CD8-positive, alpha-beta memory T cell (primary cell): ENCODE data around the gene PSG5. TPM values are rescaled to one million over a fixed set of nuclear protein-coding genes. Genes with fewer than 3 reads are reported as not detected.
"Not testable (repeated sequence)": the region's sequence is repeated elsewhere in the genome, so short reads cannot be mapped to it uniquely, and the experiment has no call there.

Experiments used
- CTCF ChIA-PET: fragments of 350-600 bp; sonication (Branson Sonifier 250); formaldehyde crosslinking; loops from one replicate; lab custom pipeline; 2021; ENCODE audit warnings: antibody characterized with exemption; lab: Charles Lee
- POLR2A ChIA-PET: fragments of 350-600 bp; sonication (Branson Sonifier 250); formaldehyde crosslinking; loops from one replicate; lab custom pipeline; 2021; ENCODE audit warnings: antibody characterized with exemption; lab: Charles Lee
- DNase-seq, 5 donors: peaks; one replicate each; pipeline versions ENCODE4 v3.0.0 to v3.0.0-alpha.2; 2020 to 2022; ENCODE audit warnings: mixed read lengths in 1 of 5
- H3K27ac ChIP-seq: one replicate; pipeline ENCODE4 v1.7.0; 2013; ENCODE audit warnings: low read depth, mild to moderate bottlenecking, low read length, moderate library complexity
- H3K27me3 ChIP-seq: 2 replicates; pipeline ENCODE4 v1.7.0; 2013; ENCODE audit warnings: low read length, mild to moderate bottlenecking; ENCODE audit not compliant: insufficient read depth, poor library complexity, severe bottlenecking
- H3K36me3 ChIP-seq: 2 replicates; pipeline ENCODE4 v1.7.0; 2013; ENCODE audit warnings: mild to moderate bottlenecking, low read length, moderate library complexity; ENCODE audit not compliant: insufficient read depth
- H3K4me1 ChIP-seq: 2 replicates; pipeline ENCODE4 v1.7.0; 2013; ENCODE audit warnings: mild to moderate bottlenecking, low read length, moderate library complexity; ENCODE audit not compliant: insufficient read depth
- H3K4me3 ChIP-seq: 2 replicates; pipeline ENCODE4 v1.7.0; 2013; ENCODE audit warnings: mild to moderate bottlenecking, low read length
- H3K9me3 ChIP-seq: 2 replicates; pipeline ENCODE4 v1.7.0; 2013; ENCODE audit warnings: mild to moderate bottlenecking, low read length
- H3K27ac Mint-ChIP-seq, 8 donors: one replicate each; pipeline ENCODE4 v1.8.0; 2020 to 2021; ENCODE audit warnings: mixed read lengths in 8 of 8, mild to moderate bottlenecking in 6 of 8, inconsistent platforms in 3 of 8, moderate library complexity in 3 of 8
- H3K27me3 Mint-ChIP-seq, 2 donors: one replicate each; pipeline ENCODE4 v1.8.0; 2020 to 2021; ENCODE audit warnings: mixed read lengths in 2 of 2, mild to moderate bottlenecking in 1 of 2, moderate library complexity in 1 of 2
- H3K36me3 Mint-ChIP-seq, 3 donors: one replicate each; pipeline ENCODE4 v1.8.0; 2020 to 2021; ENCODE audit warnings: mixed read lengths in 3 of 3, inconsistent platforms in 1 of 3, mild to moderate bottlenecking in 1 of 3
- H3K4me1 Mint-ChIP-seq, 3 donors: one replicate each; pipeline ENCODE4 v1.8.0; 2020 to 2021; ENCODE audit warnings: mixed read lengths in 3 of 3, inconsistent platforms in 1 of 3, mild to moderate bottlenecking in 1 of 3
- H3K4me3 Mint-ChIP-seq, 7 donors: one replicate each; pipeline ENCODE4 v1.8.0; 2020 to 2021; ENCODE audit warnings: mixed read lengths in 7 of 7, mild to moderate bottlenecking in 6 of 7, moderate library complexity in 4 of 7, inconsistent platforms in 2 of 7
- H3K9me3 Mint-ChIP-seq, 5 donors: one replicate each; pipeline ENCODE4 v1.8.0; 2020 to 2022; ENCODE audit warnings: mixed read lengths in 5 of 5, mild to moderate bottlenecking in 3 of 5, moderate library complexity in 2 of 5, inconsistent platforms in 1 of 5
- polyA plus RNA-seq: library from polyadenylated mRNA; unstranded; fragments of 300-500 nt; fragmentation: Illumina TruSeq; gene quantifications from one replicate; pipeline ENCODE4 v1.2.3, GENCODE V29; 2021
- total RNA-seq, 2 experiments: library from RNA; stranded (reverse); gene quantifications; one replicate each; pipeline ENCODE4 v1.2.3, GENCODE V29; 2021

Gene PSG5
- total and polyA plus RNA-seq, 3 experiments from 2014 or later = not detected

GRCh38 chr19:43178577-43178976, 7.8 kb downstream of the PSG5 start:
- H3K36me3 Mint-ChIP-seq, H3K27me3 ChIP-seq, H3K4me1 Mint-ChIP-seq, CTCF ChIA-PET, H3K36me3 ChIP-seq, H3K27ac Mint-ChIP-seq, H3K9me3 ChIP-seq, H3K4me3 ChIP-seq, H3K9me3 Mint-ChIP-seq, H3K4me3 Mint-ChIP-seq, POLR2A ChIA-PET, H3K27ac ChIP-seq, H3K4me1 ChIP-seq, DNase-seq, H3K27me3 Mint-ChIP-seq: not testable (repeated sequence)

GRCh38 chr19:43165906-43166305, 20.4 kb downstream of the PSG5 start:
- H3K9me3 Mint-ChIP-seq, DNase-seq, H3K27me3 ChIP-seq, H3K27ac Mint-ChIP-seq, POLR2A ChIA-PET, H3K4me1 ChIP-seq, H3K9me3 ChIP-seq, H3K36me3 Mint-ChIP-seq, H3K27ac ChIP-seq, CTCF ChIA-PET, H3K4me1 Mint-ChIP-seq, H3K4me3 ChIP-seq, H3K4me3 Mint-ChIP-seq, H3K36me3 ChIP-seq: not testable (repeated sequence)
- peaks cover 13 to 24% of the 10 kb centered on the region in 2 donors for H3K27me3 Mint-ChIP-seq

- H3K4me1 ChIP-seq, H3K9me3 Mint-ChIP-seq, POLR2A ChIA-PET, H3K4me1 Mint-ChIP-seq, H3K4me3 ChIP-seq, DNase-seq, H3K27ac ChIP-seq, CTCF ChIA-PET, H3K9me3 ChIP-seq, H3K36me3 Mint-ChIP-seq, H3K4me3 Mint-ChIP-seq, H3K27me3 ChIP-seq, H3K27me3 Mint-ChIP-seq, H3K36me3 ChIP-seq: not testable (repeated sequence)
- peak overlapping the region in 1 of 8 donors; percentile 11 for H3K27ac Mint-ChIP-seq
Measured at GRCh38 chr19:43163135-43163534, 23.2 kb downstream of the PSG5 start.

GRCh38 chr19:43162261-43162660, 24.1 kb downstream of the PSG5 start:
- not testable (repeated sequence) for DNase-seq

GRCh38 chr19:43152214-43152613, 34.1 kb downstream of the PSG5 start:
- Histone ChIP-seq H3K4me3 (no peak overlapping the region), H3K27me3 (no peaks in the 10 kb centered on the region), H3K9me3 (no peaks in the 10 kb centered on the region), H3K27ac (no peak overlapping the region), H3K4me1 (no peaks in the 10 kb centered on the region), H3K36me3 (no peaks in the 10 kb centered on the region)
- Mint-ChIP-seq H3K4me3 (no peak overlapping the region), H3K4me1 (no peaks in the 10 kb centered on the region), H3K36me3 (no peaks in the 10 kb centered on the region), H3K27me3 (peaks cover 6 to 7% of the 10 kb centered on the region in 2 donors), H3K9me3 (peaks cover 7 to 10% (median 8%) of the 10 kb centered on the region in 5 donors), H3K27ac (no peak overlapping the region)
- POLR2A ChIA-PET = no interaction called here
- DNase-seq = no peak
- CTCF ChIA-PET = no interaction called here

More at GRCh38 chr19:43162261-43162660, 24.1 kb downstream of the PSG5 start:
- H3K36me3 Mint-ChIP-seq, H3K36me3 ChIP-seq, H3K4me1 Mint-ChIP-seq, CTCF ChIA-PET, H3K27me3 ChIP-seq, H3K9me3 ChIP-seq, H3K27me3 Mint-ChIP-seq, H3K9me3 Mint-ChIP-seq, H3K4me3 ChIP-seq, H3K4me1 ChIP-seq, POLR2A ChIA-PET, H3K27ac Mint-ChIP-seq, H3K4me3 Mint-ChIP-seq, H3K27ac ChIP-seq: not testable (repeated sequence)

GRCh38 chr19:43149788-43150187, 36.5 kb downstream of the PSG5 start:
- H3K9me3 ChIP-seq, H3K36me3 ChIP-seq, H3K27me3 ChIP-seq, H3K4me1 Mint-ChIP-seq, H3K4me1 ChIP-seq, H3K36me3 Mint-ChIP-seq, POLR2A ChIA-PET, CTCF ChIA-PET, DNase-seq, H3K27ac ChIP-seq, H3K4me3 ChIP-seq, H3K9me3 Mint-ChIP-seq, H3K4me3 Mint-ChIP-seq, H3K27ac Mint-ChIP-seq: not testable (repeated sequence)
- H3K27me3 Mint-ChIP-seq = peaks cover 10 to 24% of the 10 kb centered on the region in 2 donors

- Mint-ChIP-seq H3K9me3 (peaks cover 0 to 6% (median 0%) of the 10 kb centered on the region in 5 donors), H3K36me3 (no peaks in the 10 kb centered on the region), H3K27ac (no peak overlapping the region), H3K4me1 (no peaks in the 10 kb centered on the region), H3K4me3 (no peak overlapping the region), H3K27me3 (peaks cover 7 to 24% of the 10 kb centered on the region in 2 donors)
- Histone ChIP-seq H3K9me3 (no peaks in the 10 kb centered on the region), H3K4me1 (no peaks in the 10 kb centered on the region), H3K36me3 (no peaks in the 10 kb centered on the region), H3K4me3 (no peak overlapping the region), H3K27ac (no peak overlapping the region), H3K27me3 (no peaks in the 10 kb centered on the region)
- ChIA-PET CTCF (no interaction called here), POLR2A (no interaction called here)
- no peak for DNase-seq
Measured at GRCh38 chr19:43148233-43148632, 38.1 kb downstream of the PSG5 start.

GRCh38 chr19:43141763-43142162, 44.6 kb downstream of the PSG5 start:
- H3K4me1 Mint-ChIP-seq, H3K9me3 ChIP-seq, DNase-seq, H3K4me3 Mint-ChIP-seq, CTCF ChIA-PET, H3K4me1 ChIP-seq, POLR2A ChIA-PET, H3K4me3 ChIP-seq, H3K36me3 ChIP-seq, H3K27ac ChIP-seq, H3K27ac Mint-ChIP-seq, H3K27me3 ChIP-seq, H3K36me3 Mint-ChIP-seq: not testable (repeated sequence)
- Mint-ChIP-seq H3K27me3 (peaks cover 1 to 15% of the 10 kb centered on the region in 2 donors), H3K9me3 (peaks cover 4 to 16% (median 8%) of the 10 kb centered on the region in 5 donors)

GRCh38 chr19:43132696-43133095, 53.6 kb downstream of the PSG5 start:
- DNase-seq = no peak
- Histone ChIP-seq H3K27ac (no peak overlapping the region), H3K36me3 (no peaks in the 10 kb centered on the region), H3K4me3 (no peak overlapping the region), H3K27me3 (no peaks in the 10 kb centered on the region), H3K9me3 (no peaks in the 10 kb centered on the region), H3K4me1 (no peaks in the 10 kb centered on the region)
- Mint-ChIP-seq H3K9me3 (no peaks in the 10 kb centered on the region), H3K27ac (no peak overlapping the region), H3K27me3 (peaks cover 7 to 9% of the 10 kb centered on the region in 2 donors), H3K4me3 (no peak overlapping the region), H3K4me1 (no peaks in the 10 kb centered on the region), H3K36me3 (no peaks in the 10 kb centered on the region)
- POLR2A ChIA-PET = no interaction called here
- CTCF ChIA-PET = no interaction called here
